Measurements from ENCODE around the gene ERP44. TPM values are rescaled to one million over a fixed set of nuclear protein-coding genes. Genes with fewer than 3 reads are reported as not detected.

ERP44 gene
- total RNA-seq, 6 experiments from 2014 or later, result 16.8 to 21.4 (median 18.5) TPM

GRCh38 chr9:99962680-99963261 is 136.0 kb downstream of the ERP44 start:
- DNase-seq (no peak), ATAC-seq (no peak)
- H3K27ac ChIP-seq, result no peak overlapping the region
- intact Hi-C loops (cut with DNase I), result no loop called here
- no peak overlapping the region for H3K4me3 ChIP-seq
- peaks cover 0 to 8% (median 0%) of the 10 kb centered on the region in 4 donors for H3K36me3 ChIP-seq
- WGBS (ENCODE audit: insufficient coverage, low coverage, low lambda C conversion rate, missing lambda C conversion rate), result 59% methylated on average over 1 of the region's 1 CpG
- TF ChIP-seq POLR2A (IDR thresholded peaks at IDR 0.05) (no peak), CTCF (IDR thresholded peaks at IDR 0.05) (no peak)
- H3K27me3 ChIP-seq, result no peaks in the 10 kb centered on the region
- H3K9me3 ChIP-seq, result no peaks in the 10 kb centered on the region
- no peaks in the 10 kb centered on the region for H3K4me1 ChIP-seq

GRCh38 chr9:99955606-99956005 is 143.2 kb downstream of the ERP44 start:
- ATAC-seq (no peak), DNase-seq (no peak)
- no peaks in the 10 kb centered on the region for H3K9me3 ChIP-seq
- no peak overlapping the region for H3K27ac ChIP-seq
- intact Hi-C loops (cut with DNase I), result no loop called here
- no peaks in the 10 kb centered on the region for H3K27me3 ChIP-seq
- WGBS (ENCODE audit: insufficient coverage, low coverage, low lambda C conversion rate, missing lambda C conversion rate), result 73% methylated on average over 4 of the region's 4 CpGs
- H3K36me3 ChIP-seq, result peaks cover 0 to 12% (median 2%) of the 10 kb centered on the region in 4 donors
- no peak overlapping the region for H3K4me3 ChIP-seq
- H3K4me1 ChIP-seq, result no peaks in the 10 kb centered on the region
- TF ChIP-seq POLR2A (IDR thresholded peaks at IDR 0.05), result no peak

- no peaks in the 10 kb centered on the region for H3K9me3 ChIP-seq
- H3K27ac ChIP-seq, result no peak overlapping the region
- DNase-seq (no peak), ATAC-seq (no peak)
- 62% methylated on average over 1 of the region's 1 CpG for WGBS (ENCODE audit: insufficient coverage, low coverage, low lambda C conversion rate, missing lambda C conversion rate)
- intact Hi-C loops (cut with DNase I), result no loop called here
- peaks cover 0 to 12% (median 2%) of the 10 kb centered on the region in 4 donors for H3K36me3 ChIP-seq
- H3K4me3 ChIP-seq, result no peak overlapping the region
- no peak for TF ChIP-seq POLR2A (IDR thresholded peaks at IDR 0.05)
- TF ChIP-seq CTCF (IDR thresholded peaks at IDR 0.05), result no peak
- no peaks in the 10 kb centered on the region for H3K4me1 ChIP-seq
- no peaks in the 10 kb centered on the region for H3K27me3 ChIP-seq
Measured at GRCh38 chr9:99954819-99955218, 144.0 kb downstream of the ERP44 start.

- H3K27me3 ChIP-seq, result no peaks in the 10 kb centered on the region
- intact Hi-C loops (cut with DNase I), result no loop called here
Measured at GRCh38 chr9:99953861-99954507, 144.8 kb downstream of the ERP44 start.

More at GRCh38 chr9:99953861-99954507, 144.8 kb downstream of the ERP44 start:
- ATAC-seq, result no peak
- 68% methylated on average over 3 of the region's 3 CpGs for WGBS (ENCODE audit: insufficient coverage, low coverage, low lambda C conversion rate, missing lambda C conversion rate)
- Histone ChIP-seq H3K36me3 (peaks cover 0 to 12% (median 2%) of the 10 kb centered on the region in 4 donors), H3K27ac (no peak overlapping the region), H3K4me1 (no peaks in the 10 kb centered on the region), H3K9me3 (no peaks in the 10 kb centered on the region), H3K4me3 (no peak overlapping the region)
- DNase-seq, result no peak
- TF ChIP-seq POLR2A (IDR thresholded peaks at IDR 0.05) (no peak), CTCF (IDR thresholded peaks at IDR 0.05) (no peak)

All from right lobe of liver (tissue), 6 donors.